Osteocyte (in vitro differentiated cells): ENCODE results near the gene CKB. TPM values are rescaled to one million over a fixed set of nuclear protein-coding genes. Genes with fewer than 3 reads are reported as not detected.
A peak's percentile ranks its signal among the peaks of the same experiment; 100 is the strongest.

Experiments used
- DNase-seq: peaks from one replicate; pipeline ENCODE4 v3.0.0; 2021; ENCODE audit warnings: mixed read lengths; ENCODE audit not compliant: unreplicated experiment; ENCODE audit errors: extremely low spot score
- H3K27ac Mint-ChIP-seq: one replicate; pipeline ENCODE4 v1.8.0; 2021; ENCODE audit warnings: mild to moderate bottlenecking, mixed read lengths; ENCODE audit not compliant: unreplicated experiment
- H3K27me3 Mint-ChIP-seq: one replicate; pipeline ENCODE4 v1.8.0; 2021; ENCODE audit warnings: mixed read lengths; ENCODE audit not compliant: unreplicated experiment
- H3K36me3 Mint-ChIP-seq: one replicate; pipeline ENCODE4 v1.8.0; 2021; ENCODE audit warnings: mixed read lengths; ENCODE audit not compliant: unreplicated experiment
- H3K4me1 Mint-ChIP-seq: one replicate; pipeline ENCODE4 v1.8.0; 2021; ENCODE audit warnings: mixed read lengths; ENCODE audit not compliant: unreplicated experiment
- H3K4me3 Mint-ChIP-seq: one replicate; pipeline ENCODE4 v1.8.0; 2021; ENCODE audit warnings: mild to moderate bottlenecking, moderate library complexity, mixed read lengths; ENCODE audit not compliant: unreplicated experiment
- H3K9me3 Mint-ChIP-seq: one replicate; pipeline ENCODE4 v1.8.0; 2021; ENCODE audit warnings: mixed read lengths; ENCODE audit not compliant: unreplicated experiment
- total RNA-seq: library from RNA; stranded (reverse); gene quantifications from 2 replicates; pipeline ENCODE4 v1.2.1, GENCODE V29; 2021
- TF ChIP-seq, protein P1 (sequence below): fragments of 200-600 bp; sonication (generic); IDR thresholded peaks from 2 replicates; pipeline ENCODE4 v1.5.0; 2021; ENCODE audit warnings: antibody characterized with exemption, mild to moderate bottlenecking, moderate library complexity

CKB gene
- total RNA-seq, 1 donor from 2014 or later = 25.4 TPM

DNA sequence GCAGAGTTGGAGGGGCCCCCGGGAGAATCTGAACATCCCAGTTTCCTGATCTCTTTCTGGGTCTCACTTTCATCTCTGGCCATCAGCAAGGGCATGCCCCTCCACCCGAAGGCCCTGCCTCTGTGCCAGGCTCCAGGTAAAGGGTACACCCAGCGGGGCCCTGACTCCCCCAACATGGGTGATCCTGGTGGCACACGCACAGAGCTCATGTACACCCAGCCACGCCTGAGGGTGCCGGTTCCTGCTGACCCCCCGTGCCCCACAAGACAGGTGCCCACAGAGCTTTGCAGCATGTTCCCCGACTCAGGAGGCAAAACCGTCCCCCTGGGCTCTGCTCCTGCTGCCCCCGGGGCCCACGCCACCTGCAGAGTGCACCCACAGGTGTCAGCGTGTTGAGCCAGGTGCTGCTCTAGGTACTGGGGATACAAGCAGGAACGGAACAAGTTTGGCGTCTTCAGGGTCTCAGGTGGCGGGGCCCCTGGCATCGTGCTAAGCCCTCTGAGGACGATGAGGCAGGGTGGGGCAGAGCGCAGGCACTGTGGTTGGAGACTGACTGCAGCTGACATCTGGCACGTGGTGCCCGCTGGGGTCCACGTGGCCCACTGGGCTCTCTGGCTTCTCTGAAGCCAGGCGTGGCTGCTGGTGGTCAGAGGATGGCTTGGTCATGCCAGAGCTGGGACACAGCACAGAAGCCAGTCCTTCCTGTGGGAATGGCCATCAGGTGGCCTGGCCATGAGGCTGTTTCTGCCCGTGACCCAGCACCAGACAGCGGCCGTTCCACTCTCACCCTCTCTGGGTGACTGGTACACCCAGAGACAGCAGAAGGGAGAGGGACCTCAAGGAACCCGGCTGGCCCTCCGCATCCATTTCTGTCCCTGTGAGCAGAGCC is 26.1 kb upstream of the CKB start:
- no peaks in the 10 kb centered on the region for H3K27me3 Mint-ChIP-seq
- TF ChIP-seq, protein P1, sequence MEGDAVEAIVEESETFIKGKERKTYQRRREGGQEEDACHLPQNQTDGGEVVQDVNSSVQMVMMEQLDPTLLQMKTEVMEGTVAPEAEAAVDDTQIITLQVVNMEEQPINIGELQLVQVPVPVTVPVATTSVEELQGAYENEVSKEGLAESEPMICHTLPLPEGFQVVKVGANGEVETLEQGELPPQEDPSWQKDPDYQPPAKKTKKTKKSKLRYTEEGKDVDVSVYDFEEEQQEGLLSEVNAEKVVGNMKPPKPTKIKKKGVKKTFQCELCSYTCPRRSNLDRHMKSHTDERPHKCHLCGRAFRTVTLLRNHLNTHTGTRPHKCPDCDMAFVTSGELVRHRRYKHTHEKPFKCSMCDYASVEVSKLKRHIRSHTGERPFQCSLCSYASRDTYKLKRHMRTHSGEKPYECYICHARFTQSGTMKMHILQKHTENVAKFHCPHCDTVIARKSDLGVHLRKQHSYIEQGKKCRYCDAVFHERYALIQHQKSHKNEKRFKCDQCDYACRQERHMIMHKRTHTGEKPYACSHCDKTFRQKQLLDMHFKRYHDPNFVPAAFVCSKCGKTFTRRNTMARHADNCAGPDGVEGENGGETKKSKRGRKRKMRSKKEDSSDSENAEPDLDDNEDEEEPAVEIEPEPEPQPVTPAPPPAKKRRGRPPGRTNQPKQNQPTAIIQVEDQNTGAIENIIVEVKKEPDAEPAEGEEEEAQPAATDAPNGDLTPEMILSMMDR = no peak
- peaks cover 27% of the 10 kb centered on the region for H3K4me1 Mint-ChIP-seq
- no peaks in the 10 kb centered on the region for H3K9me3 Mint-ChIP-seq
- no peak overlapping the region for H3K27ac Mint-ChIP-seq
- DNase-seq = no peak
- H3K36me3 Mint-ChIP-seq = no peaks in the 10 kb centered on the region
- no peak overlapping the region for H3K4me3 Mint-ChIP-seq

DNA sequence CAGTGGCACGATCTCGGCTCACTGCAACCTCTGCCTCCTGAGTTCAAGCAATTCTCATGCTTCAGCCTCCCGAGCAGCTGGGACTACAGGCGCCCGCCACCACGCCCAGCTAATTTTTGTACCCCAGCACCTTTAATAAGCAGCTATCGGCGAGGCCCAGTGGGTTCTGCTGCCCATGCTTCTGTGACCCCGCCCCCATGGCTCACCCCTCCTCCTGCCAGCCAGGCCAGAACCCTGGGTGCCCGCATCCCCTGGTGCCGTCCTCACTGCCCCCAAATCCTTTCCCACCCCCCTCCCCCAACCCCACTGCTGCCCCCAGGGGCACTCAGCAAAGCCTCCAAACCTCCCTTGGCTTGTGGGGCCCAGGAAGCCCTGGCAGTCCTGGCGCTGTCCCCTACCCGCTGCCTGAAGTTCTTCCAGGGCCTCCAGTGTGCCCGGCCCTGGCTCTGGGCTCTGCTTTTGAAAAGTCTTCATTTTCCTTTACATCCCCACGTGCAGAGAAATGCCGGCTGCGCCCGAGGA is 25.4 kb upstream of the CKB start:
- Mint-ChIP-seq H3K36me3 (no peaks in the 10 kb centered on the region), H3K4me1 (peaks cover 30% of the 10 kb centered on the region), H3K27me3 (no peaks in the 10 kb centered on the region), H3K27ac (no peak overlapping the region), H3K4me3 (no peak overlapping the region), H3K9me3 (no peaks in the 10 kb centered on the region)
- no peak for DNase-seq
- TF ChIP-seq, protein P1 = no peak

DNA sequence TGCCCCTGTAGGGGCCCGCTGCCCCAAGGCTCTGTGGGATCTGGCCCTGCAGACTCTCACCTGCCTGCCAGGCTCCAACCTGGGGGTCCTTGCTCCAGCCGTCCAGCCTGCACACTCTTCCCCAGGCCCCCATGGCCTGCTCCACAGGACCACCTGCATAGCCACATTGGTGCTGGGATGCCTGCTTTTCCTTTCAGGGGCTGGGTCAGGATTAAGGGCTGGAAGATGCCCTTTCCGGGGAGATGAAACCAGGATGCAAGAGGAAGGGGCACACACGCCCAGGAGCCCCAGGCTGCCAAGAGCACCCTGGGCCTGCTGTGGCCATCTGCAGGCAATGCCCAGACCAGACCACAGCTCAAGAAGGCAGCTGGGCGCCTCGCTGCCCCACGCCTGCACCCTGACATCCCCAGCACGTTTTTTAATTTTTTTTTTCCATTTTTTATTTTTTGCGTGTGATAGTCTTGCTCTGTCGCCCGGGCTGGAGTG is 24.9 kb upstream of the CKB start:
- H3K27ac Mint-ChIP-seq = no peak overlapping the region
- DNase-seq = no peak
- H3K9me3 Mint-ChIP-seq = no peaks in the 10 kb centered on the region
- no peak overlapping the region for H3K4me3 Mint-ChIP-seq
- H3K36me3 Mint-ChIP-seq = no peaks in the 10 kb centered on the region
- peaks cover 30% of the 10 kb centered on the region for H3K4me1 Mint-ChIP-seq
- H3K27me3 Mint-ChIP-seq = no peaks in the 10 kb centered on the region
- TF ChIP-seq, protein P1 = no peak

DNA sequence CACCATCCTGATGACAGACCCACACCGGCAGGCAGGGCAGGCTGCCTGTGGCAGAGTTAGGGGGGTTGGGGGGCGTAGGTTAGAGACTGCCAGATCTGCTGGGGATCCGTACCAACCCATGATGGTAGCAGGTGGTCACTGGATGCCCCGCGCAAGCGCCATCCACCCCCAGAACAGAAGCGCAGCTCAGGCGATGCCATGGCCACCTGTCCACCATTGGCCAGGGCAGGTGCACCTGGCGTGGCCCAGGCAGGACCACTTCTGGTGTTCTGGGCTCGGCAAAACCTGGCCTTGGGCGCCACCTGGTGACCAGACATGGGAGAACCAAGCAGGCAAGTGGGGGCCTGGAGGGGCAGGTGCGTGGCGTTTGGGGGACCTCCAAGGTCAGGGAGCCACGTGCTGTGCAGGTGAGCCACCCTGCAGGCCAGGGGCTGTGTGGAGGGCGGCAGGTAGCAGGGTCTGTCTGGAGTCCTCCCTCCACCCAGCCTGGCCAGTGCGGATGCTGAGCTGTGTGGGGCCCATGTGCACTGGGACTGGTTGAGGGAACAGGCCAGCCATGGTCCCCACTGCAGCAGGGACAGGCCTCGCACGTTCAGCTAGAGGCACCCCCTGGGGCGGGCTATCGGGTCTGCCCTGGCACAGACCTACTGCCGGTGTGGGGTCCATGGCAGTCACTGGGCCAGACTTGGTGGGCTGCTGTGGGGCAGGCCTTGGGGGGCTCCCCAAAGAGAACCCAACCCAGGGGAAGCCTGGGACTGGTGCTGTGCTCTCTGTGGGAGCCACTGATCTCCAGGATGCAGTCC is 24.2 kb upstream of the CKB start:
- Mint-ChIP-seq H3K27ac (no peak overlapping the region), H3K4me3 (no peak overlapping the region)
- no peak for DNase-seq

More for the DNA sequence above, 24.2 kb upstream of the CKB start:
- H3K4me1 Mint-ChIP-seq = peaks cover 30% of the 10 kb centered on the region
- no peaks in the 10 kb centered on the region for H3K36me3 Mint-ChIP-seq
- TF ChIP-seq, protein P1 = peak; percentile 97
- no peaks in the 10 kb centered on the region for H3K9me3 Mint-ChIP-seq
- no peaks in the 10 kb centered on the region for H3K27me3 Mint-ChIP-seq
